Neuronal stem cell (in vitro differentiated cells): ENCODE measurements around the gene CDCA4.

Experiments
- DNase-seq: peaks from one replicate; pipeline ENCODE4 v3.0.0-alpha.2; 2013; ENCODE audit warnings: low spot score
- H2AFZ ChIP-seq: one replicate; pipeline ENCODE4 v1.6.1; 2013; ENCODE audit warnings: mild to moderate bottlenecking, low read length, inconsistent platforms
- H2AK5ac ChIP-seq: 2 replicates; pipeline ENCODE4 v1.6.1; 2013; ENCODE audit warnings: low read depth, mild to moderate bottlenecking, inconsistent platforms, low read length, moderate library complexity, mixed read lengths
- H2BK120ac ChIP-seq: 2 replicates; pipeline ENCODE4 v1.6.1; 2013; ENCODE audit warnings: low read depth, mild to moderate bottlenecking, inconsistent platforms, low read length, moderate library complexity, mixed read lengths
- H2BK12ac ChIP-seq: one replicate; pipeline ENCODE4 v1.6.1; 2013; ENCODE audit warnings: low read length, inconsistent platforms
- H2BK15ac ChIP-seq: 2 replicates; pipeline ENCODE4 v1.6.1; 2013; ENCODE audit warnings: mild to moderate bottlenecking, low read length, inconsistent platforms, mixed read lengths
- H2BK5ac ChIP-seq: one replicate; pipeline ENCODE4 v1.6.1; 2013; ENCODE audit warnings: inconsistent platforms, mild to moderate bottlenecking, low read length, moderate library complexity
- H3K14ac ChIP-seq: one replicate; pipeline ENCODE4 v1.6.1; 2013; ENCODE audit warnings: low read length, inconsistent platforms
- H3K18ac ChIP-seq: 2 replicates; pipeline ENCODE4 v1.6.1; 2013; ENCODE audit warnings: low read length, inconsistent platforms
- H3K23ac ChIP-seq: 2 replicates; pipeline ENCODE4 v1.6.1; 2013; ENCODE audit warnings: low read depth, mild to moderate bottlenecking, mixed read lengths, low read length, inconsistent platforms; ENCODE audit not compliant: poor library complexity
- H3K27ac ChIP-seq: replicated peaks from 3 replicates; pipeline ENCODE4 v1.5.1; 2013; ENCODE audit warnings: low read length, inconsistent platforms
- H3K27me3 ChIP-seq, 3 experiments: 2 replicates each; pipeline ENCODE4 v1.6.1; 2013; ENCODE audit warnings: low read length in 3 of 3, mild to moderate bottlenecking in 2 of 3, inconsistent platforms in 1 of 3, low read depth in 1 of 3, mixed read lengths in 1 of 3, moderate library complexity in 1 of 3; ENCODE audit not compliant: control insufficient read depth in 3 of 3, insufficient read depth in 3 of 3
- H3K36me3 ChIP-seq, 2 donors: replicated peaks in 1 of 2; 2 replicates each; pipeline ENCODE4 v1.6.1; 2013; ENCODE audit warnings: low read length in 2 of 2; ENCODE audit not compliant: control insufficient read depth in 2 of 2, insufficient read depth in 2 of 2
- H3K4ac ChIP-seq: 2 replicates; pipeline ENCODE4 v1.6.1; 2013; ENCODE audit warnings: inconsistent platforms, mild to moderate bottlenecking, low read length, moderate library complexity
- H3K4me1 ChIP-seq, 2 donors: 1 replicate in 1 of 2; 2 replicates in 1 of 2; pipeline ENCODE4 v1.6.1; 2013; ENCODE audit warnings: low read length in 2 of 2, low read depth in 1 of 2; ENCODE audit not compliant: control insufficient read depth in 2 of 2, insufficient read depth in 1 of 2
- H3K4me2 ChIP-seq: one replicate; pipeline ENCODE4 v1.6.1; 2013; ENCODE audit warnings: mild to moderate bottlenecking, low read length, inconsistent platforms; ENCODE audit not compliant: insufficient read depth, poor library complexity, severe bottlenecking
- H3K4me3 ChIP-seq, 2 donors: 2 replicates each; pipeline ENCODE4 v1.5.1; 2013; ENCODE audit warnings: low read length in 2 of 2, mild to moderate bottlenecking in 2 of 2, inconsistent platforms in 1 of 2, moderate library complexity in 1 of 2
- H3K79me1 ChIP-seq: one replicate; pipeline ENCODE4 v1.6.1; 2013; ENCODE audit warnings: low read depth, mild to moderate bottlenecking, inconsistent platforms, low read length, moderate library complexity
- H3K9ac ChIP-seq: one replicate; pipeline ENCODE4 v1.6.1; 2013; ENCODE audit warnings: mild to moderate bottlenecking, low read depth, low read length, inconsistent platforms; ENCODE audit not compliant: poor library complexity
- H3K9me3 ChIP-seq, 2 donors: replicated peaks in 1 of 2; 2 replicates each; pipeline versions ENCODE3 to v1.6.1; 2013; ENCODE audit warnings: low read length in 2 of 2, mild to moderate bottlenecking in 2 of 2, inconsistent platforms in 1 of 2, low read depth in 1 of 2, mixed read lengths in 1 of 2, moderate library complexity in 1 of 2; ENCODE audit not compliant: control insufficient read depth in 2 of 2, insufficient read depth in 1 of 2
- H4K8ac ChIP-seq: one replicate; pipeline ENCODE4 v1.6.1; 2013; ENCODE audit warnings: low read depth, mild to moderate bottlenecking, inconsistent platforms, low read length, moderate library complexity
- H4K91ac ChIP-seq: one replicate; pipeline ENCODE4 v1.6.1; 2013; ENCODE audit warnings: low read length, low read depth, mild to moderate bottlenecking, inconsistent platforms; ENCODE audit not compliant: poor library complexity
- WGBS, 2 donors: extraction: QIAGEN DNeasy Blood & Tissue Kit; methylation state at CpG; one replicate each; pipeline ENCODE4 v1.1.7; 2013; ENCODE audit warnings: missing lambda C conversion rate in 2 of 2, mixed read lengths in 1 of 2; ENCODE audit not compliant: insufficient read length in 2 of 2, insufficient replicate concordance in 1 of 2; ENCODE audit errors: extremely low coverage in 2 of 2; 5-methylcytosine and 5-hydroxymethylcytosine counted together

CDCA4 gene

DNA sequence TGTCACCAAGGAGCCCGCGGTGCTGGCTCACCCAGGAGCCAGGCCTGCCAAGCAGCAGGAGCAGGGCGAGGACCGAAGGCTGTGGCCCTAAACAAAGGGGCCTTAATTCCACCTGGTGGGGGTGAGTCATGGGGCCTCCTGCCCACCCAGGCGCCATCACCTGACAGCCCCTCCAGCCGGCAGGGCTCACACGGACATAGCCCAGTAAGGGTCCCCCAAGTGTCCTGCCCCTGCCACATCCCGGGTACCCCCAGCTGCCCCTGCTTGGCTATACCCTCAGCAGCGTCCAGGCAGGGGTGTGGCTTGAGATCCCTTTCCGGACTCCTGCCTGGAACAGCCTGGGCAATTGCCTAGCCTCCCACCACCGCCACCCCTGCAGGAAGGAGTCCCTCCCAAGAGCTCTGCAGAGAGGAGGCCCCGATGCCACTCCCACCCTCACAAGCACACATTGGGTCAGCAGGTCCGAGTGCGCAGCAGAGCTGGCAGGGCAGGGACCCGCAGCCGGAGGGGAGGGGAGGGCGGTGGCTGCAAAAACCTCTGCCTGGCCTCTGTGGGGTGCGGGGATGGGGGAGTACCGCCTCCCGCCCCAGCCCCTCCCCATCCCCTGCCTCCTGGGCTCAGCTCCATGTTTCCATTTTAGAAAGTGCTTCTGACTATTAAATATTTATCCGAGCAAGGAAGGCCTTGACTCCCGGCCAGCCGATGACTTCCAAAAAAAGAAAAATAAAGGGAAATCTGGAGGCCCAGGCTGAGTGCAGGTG, 47.3 kb downstream of the CDCA4 start:
- peak overlapping the region; percentile 46 for H2BK12ac ChIP-seq
- H4K91ac ChIP-seq, result no peak overlapping the region
- H2BK120ac ChIP-seq, result peak overlapping the region; percentile 13
- H3K18ac ChIP-seq, result peak overlapping the region; percentile 60
- WGBS, 2 donors, result no CpG with 5 or more reads among the region's 23 CpGs
- peak overlapping the region; percentile 54 for H3K9ac ChIP-seq
- H3K36me3 ChIP-seq, result no peaks in the 10 kb centered on the region
- peak overlapping the region; percentile 85 for H2BK15ac ChIP-seq
- peak overlapping the region; percentile 66 for H2BK5ac ChIP-seq
- H3K23ac ChIP-seq, result no peak overlapping the region
- H3K27ac ChIP-seq, result no peak overlapping the region
- H3K4me1 ChIP-seq, result peaks cover 25 to 35% of the 10 kb centered on the region in 2 donors
- no peak overlapping the region for H3K4me2 ChIP-seq
- peak overlapping the region; percentile 68 for H2AFZ ChIP-seq
- H3K14ac ChIP-seq, result peak overlapping the region; percentile 38
- no peak for DNase-seq
- peak overlapping the region; percentile 59 for H2AK5ac ChIP-seq
- H3K79me1 ChIP-seq, result no peaks in the 10 kb centered on the region
- H3K4me3 ChIP-seq, result no peak overlapping the region
- H4K8ac ChIP-seq, result no peak overlapping the region
- H3K27me3 ChIP-seq, result peaks cover 5 to 87% (median 22%) of the 10 kb centered on the region in 3 experiments
- H3K9me3 ChIP-seq, result peaks cover 0 to 1% of the 10 kb centered on the region in 2 donors
- H3K4ac ChIP-seq, result no peak overlapping the region

DNA sequence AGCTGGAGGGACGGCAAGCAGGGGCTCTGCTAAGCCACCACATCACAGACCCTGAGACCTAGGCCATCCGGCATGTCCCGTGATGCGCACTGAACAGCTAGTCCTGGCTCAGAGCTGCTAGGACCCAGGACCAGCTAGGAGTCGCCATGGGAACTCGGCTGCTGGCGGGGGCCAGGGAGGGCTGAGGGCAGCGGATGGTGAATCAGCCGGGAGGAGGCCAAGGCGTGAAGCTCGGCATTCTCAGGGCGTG, 47.8 kb downstream of the CDCA4 start:
- peak overlapping the region; percentile 31 for H3K18ac ChIP-seq
- H3K79me1 ChIP-seq, result no peaks in the 10 kb centered on the region
- H3K36me3 ChIP-seq, result no peaks in the 10 kb centered on the region
- peak overlapping the region; percentile 44 for H2BK5ac ChIP-seq
- H3K9me3 ChIP-seq, result peaks cover 0 to 2% of the 10 kb centered on the region in 2 donors
- H2BK15ac ChIP-seq, result peak overlapping the region; percentile 84
- H3K4me2 ChIP-seq, result no peak overlapping the region
- peak overlapping the region; percentile 13 for H2BK120ac ChIP-seq
- H3K27me3 ChIP-seq, result peaks cover 5 to 90% (median 21%) of the 10 kb centered on the region in 3 experiments
- no peak overlapping the region for H3K27ac ChIP-seq
- no peak overlapping the region for H3K4ac ChIP-seq
- no peak overlapping the region for H4K91ac ChIP-seq
- H2AK5ac ChIP-seq, result peak overlapping the region; percentile 59
- H3K14ac ChIP-seq, result peak overlapping the region; percentile 38
- H2BK12ac ChIP-seq, result peak overlapping the region; percentile 79
- DNase-seq, result no peak
- peak overlapping the region; percentile 47 for H3K23ac ChIP-seq
- H3K4me1 ChIP-seq, result peaks cover 28 to 39% of the 10 kb centered on the region in 2 donors
- no peak overlapping the region for H3K4me3 ChIP-seq
- peak overlapping the region; percentile 68 for H2AFZ ChIP-seq
- H3K9ac ChIP-seq, result peak overlapping the region; percentile 50
- H4K8ac ChIP-seq, result no peak overlapping the region
- WGBS, 2 donors, result no CpG with 5 or more reads among the region's 12 CpGs

- Histone ChIP-seq H2BK12ac (peak overlapping the region; percentile 79), H3K27ac (no peak overlapping the region), H3K4ac (no peak overlapping the region), H4K8ac (no peak overlapping the region), H3K9me3 (peaks cover 0 to 2% of the 10 kb centered on the region in 2 donors), H3K4me1 (peaks cover 29 to 41% of the 10 kb centered on the region in 2 donors), H2BK120ac (peak overlapping the region; percentile 13), H2BK5ac (peak overlapping the region; percentile 44), H2AK5ac (peak overlapping the region; percentile 59), H2BK15ac (peak overlapping the region; percentile 84), H3K9ac (peak overlapping the region; percentile 50), H3K4me3 (no peak overlapping the region), H3K36me3 (no peaks in the 10 kb centered on the region), H3K23ac (peak overlapping the region; percentile 47), H3K4me2 (no peak overlapping the region), H4K91ac (no peak overlapping the region), H3K18ac (peak overlapping the region; percentile 72), H3K79me1 (no peaks in the 10 kb centered on the region), H3K14ac (peak overlapping the region; percentile 38), H3K27me3 (peaks cover 5 to 90% (median 16%) of the 10 kb centered on the region in 3 experiments), H2AFZ (peak overlapping the region; percentile 68)
- no CpG with 5 or more reads among the region's 28 CpGs for WGBS, 2 donors
- no peak for DNase-seq
Observed at GRCh38 chr14:104972301-104973134, 48.4 kb downstream of the CDCA4 start.
